OCI-LY3 (cell line): ENCODE results near the gene NBEAL2.

Experiments
- CTCF ChIP-seq: fragments of 200-600, 300-600 bp; sonication (generic); IDR thresholded peaks from 2 replicates; pipeline ENCODE4 v1.5.1; 2014; ENCODE audit warnings: antibody characterized with exemption, low read length, low read depth
- EZH2phosphoT487 ChIP-seq: fragments of 200-600 bp; shearing (Covaris generic); IDR thresholded peaks from 2 replicates; pipeline ENCODE4 v1.6.1; 2018; ENCODE audit warnings: antibody characterized with exemption, mixed run types, low read depth

GRCh38 chr3:46947981-46948791, 31.3 kb upstream of the NBEAL2 start:
- TF ChIP-seq CTCF: no peak
- no peak for TF ChIP-seq EZH2phosphoT487
